Measurements from ENCODE around the gene CRYGB.

The CRYGB gene

DNA sequence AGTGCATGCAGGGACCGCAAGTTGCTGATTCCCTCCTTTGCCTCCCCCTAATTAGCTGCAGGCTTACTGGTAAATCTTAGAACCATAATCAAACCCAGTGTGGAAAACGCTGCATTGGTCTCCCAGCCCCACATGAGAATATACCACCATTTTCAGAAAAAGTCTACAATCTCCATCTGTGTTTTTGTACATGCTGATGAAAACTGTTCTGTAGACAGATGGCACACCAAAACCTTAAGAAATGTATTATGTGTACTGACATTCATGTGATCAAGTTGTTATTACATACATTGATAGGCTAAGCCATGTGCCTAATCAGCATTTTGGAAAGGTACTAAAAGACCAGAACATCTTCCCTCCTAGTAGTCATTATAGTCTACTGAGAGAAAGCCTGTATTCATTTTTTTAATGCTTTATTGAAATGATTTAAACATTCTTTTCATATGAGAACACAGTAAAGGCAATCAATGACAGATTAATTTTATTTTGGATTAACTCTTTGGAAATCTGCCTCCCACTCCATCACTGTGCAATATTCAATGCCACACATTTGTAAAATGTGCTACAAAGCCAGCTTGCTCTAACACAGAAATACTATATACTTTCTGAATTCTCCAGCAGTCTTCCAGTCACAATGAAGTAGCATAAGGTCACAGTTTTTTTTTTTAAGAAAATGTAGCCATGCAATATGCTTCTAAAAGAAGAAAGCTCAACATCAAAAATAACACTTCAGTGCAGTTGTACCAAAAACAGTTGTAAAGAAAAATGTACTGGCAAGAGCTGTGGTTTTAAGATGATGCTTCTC lies 19.2 kb upstream of the CRYGB start:
- Histone ChIP-seq H3K27me3 (ENCODE audit: low read length) (no peaks in the 10 kb centered on the region), H3K9me2 (replicated peaks; ENCODE audit: insufficient read depth, low read length) (no peaks in the 10 kb centered on the region), H3K4me3 (ENCODE audit: insufficient read depth, low read length, poor library complexity, severe bottlenecking) (no peak overlapping the region), H3K36me3 (ENCODE audit: low read length) (no peaks in the 10 kb centered on the region), H3K9ac (ENCODE audit: low read length) (no peak overlapping the region), H3F3A (ENCODE audit: insufficient read depth) (no peaks in the 10 kb centered on the region), H2AFZ (ENCODE audit: low read depth, low read length, severe bottlenecking) (no peak overlapping the region), H3K4me2 (ENCODE audit: low read depth, low read length, poor library complexity, severe bottlenecking) (no peak overlapping the region), H3K27ac (ENCODE audit: low read depth, low read length) (no peak overlapping the region), H3K79me2 (ENCODE audit: insufficient read depth, low read length) (no peaks in the 10 kb centered on the region), H3K9me3 (ENCODE audit: insufficient read depth, low read length) (no peaks in the 10 kb centered on the region), H4K20me1 (ENCODE audit: low read depth, low read length) (no peaks in the 10 kb centered on the region)
- TF ChIP-seq EZH2phosphoT487 (conservative IDR thresholded peaks at IDR 0.05; ENCODE audit: low read length): no peak
- TF ChIP-seq, protein P1, sequence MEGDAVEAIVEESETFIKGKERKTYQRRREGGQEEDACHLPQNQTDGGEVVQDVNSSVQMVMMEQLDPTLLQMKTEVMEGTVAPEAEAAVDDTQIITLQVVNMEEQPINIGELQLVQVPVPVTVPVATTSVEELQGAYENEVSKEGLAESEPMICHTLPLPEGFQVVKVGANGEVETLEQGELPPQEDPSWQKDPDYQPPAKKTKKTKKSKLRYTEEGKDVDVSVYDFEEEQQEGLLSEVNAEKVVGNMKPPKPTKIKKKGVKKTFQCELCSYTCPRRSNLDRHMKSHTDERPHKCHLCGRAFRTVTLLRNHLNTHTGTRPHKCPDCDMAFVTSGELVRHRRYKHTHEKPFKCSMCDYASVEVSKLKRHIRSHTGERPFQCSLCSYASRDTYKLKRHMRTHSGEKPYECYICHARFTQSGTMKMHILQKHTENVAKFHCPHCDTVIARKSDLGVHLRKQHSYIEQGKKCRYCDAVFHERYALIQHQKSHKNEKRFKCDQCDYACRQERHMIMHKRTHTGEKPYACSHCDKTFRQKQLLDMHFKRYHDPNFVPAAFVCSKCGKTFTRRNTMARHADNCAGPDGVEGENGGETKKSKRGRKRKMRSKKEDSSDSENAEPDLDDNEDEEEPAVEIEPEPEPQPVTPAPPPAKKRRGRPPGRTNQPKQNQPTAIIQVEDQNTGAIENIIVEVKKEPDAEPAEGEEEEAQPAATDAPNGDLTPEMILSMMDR (IDR thresholded peaks at IDR 0.05; ENCODE audit: insufficient read depth, low read length, poor library complexity, severe bottlenecking): no peak

DNA sequence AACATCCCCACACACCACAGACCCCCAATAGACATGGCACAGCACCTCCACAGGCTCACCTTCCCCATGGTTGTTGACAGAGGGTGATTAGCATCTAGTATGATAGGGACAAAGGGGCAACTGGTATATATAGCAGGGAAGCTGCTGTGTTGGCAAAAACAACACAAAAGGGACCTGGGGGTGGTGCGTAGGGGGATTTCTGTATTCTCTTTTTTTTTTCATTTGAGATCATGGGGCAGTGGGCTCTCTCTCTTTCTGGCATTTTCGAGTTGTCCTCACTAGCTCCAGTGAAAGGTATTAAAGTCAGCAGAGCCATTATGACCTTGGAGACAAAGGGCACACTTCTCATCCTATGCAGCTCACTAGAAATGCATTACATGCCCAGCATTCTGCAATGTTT lies 17.5 kb upstream of the CRYGB start, which contains the start of gene CRYGA:
TSS of gene CRYGA (minus strand) at position 101 of the 400 bp plus-strand sequence. CDS start at position 68, 33 bp downstream.
- H3K9me2 ChIP-seq (replicated peaks; ENCODE audit: insufficient read depth, low read length): no peaks in the 10 kb centered on the region
- no peak within 1 kb of the TSS for H3K4me3 ChIP-seq (ENCODE audit: insufficient read depth, low read length, poor library complexity, severe bottlenecking)
- H3K27me3 ChIP-seq (ENCODE audit: low read length): no peaks in the 10 kb centered on the region
- H3K79me2 ChIP-seq (ENCODE audit: insufficient read depth, low read length): no peaks in the 10 kb centered on the region
- H3K36me3 ChIP-seq (ENCODE audit: low read length): no peaks in the 10 kb centered on the region
- no peak within 1 kb of the TSS for H3K9ac ChIP-seq (ENCODE audit: low read length)
- H3K4me2 ChIP-seq (ENCODE audit: low read depth, low read length, poor library complexity, severe bottlenecking): no peak within 1 kb of the TSS
- no peak within 1 kb of the TSS for H2AFZ ChIP-seq (ENCODE audit: low read depth, low read length, severe bottlenecking)
- no peak within 1 kb of the TSS for H3K27ac ChIP-seq (ENCODE audit: low read depth, low read length)
- no peaks in the 10 kb centered on the region for H3K9me3 ChIP-seq (ENCODE audit: insufficient read depth, low read length)
- H3F3A ChIP-seq (ENCODE audit: insufficient read depth): no peaks in the 10 kb centered on the region
- no peaks in the 10 kb centered on the region for H4K20me1 ChIP-seq (ENCODE audit: low read depth, low read length)
- no peak for TF ChIP-seq EZH2phosphoT487 (conservative IDR thresholded peaks at IDR 0.05; ENCODE audit: low read length)
- TF ChIP-seq, protein P1 (IDR thresholded peaks at IDR 0.05; ENCODE audit: insufficient read depth, low read length, poor library complexity, severe bottlenecking): no peak

DNA sequence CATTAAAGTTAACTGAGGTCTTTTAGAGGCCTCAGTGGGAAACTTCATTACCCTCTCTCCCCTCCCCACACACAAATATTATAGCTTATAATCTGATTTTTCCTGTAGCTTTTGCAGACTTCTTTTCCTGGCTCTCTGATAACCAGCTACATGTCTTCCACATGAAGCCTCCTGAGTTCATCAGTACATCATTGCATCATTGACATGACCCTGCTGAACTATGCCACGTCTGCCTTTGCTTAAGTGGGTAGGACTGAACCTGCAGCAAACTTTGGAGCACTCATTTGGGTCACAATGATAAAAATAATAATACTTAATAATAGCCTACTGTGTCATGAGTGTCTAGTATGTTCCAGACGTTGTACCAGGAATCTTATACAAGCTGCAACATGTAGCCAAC lies 10.5 kb upstream of the CRYGB start:
- Histone ChIP-seq H4K20me1 (ENCODE audit: low read depth, low read length) (no peaks in the 10 kb centered on the region), H3K9me3 (ENCODE audit: insufficient read depth, low read length) (no peaks in the 10 kb centered on the region), H3K4me2 (ENCODE audit: low read depth, low read length, poor library complexity, severe bottlenecking) (no peak overlapping the region), H2AFZ (ENCODE audit: low read depth, low read length, severe bottlenecking) (no peak overlapping the region), H3K27ac (ENCODE audit: low read depth, low read length) (no peak overlapping the region), H3K79me2 (ENCODE audit: insufficient read depth, low read length) (no peaks in the 10 kb centered on the region), H3K9me2 (replicated peaks; ENCODE audit: insufficient read depth, low read length) (no peaks in the 10 kb centered on the region), H3K4me3 (ENCODE audit: insufficient read depth, low read length, poor library complexity, severe bottlenecking) (no peak overlapping the region), H3F3A (ENCODE audit: insufficient read depth) (no peaks in the 10 kb centered on the region), H3K27me3 (ENCODE audit: low read length) (no peaks in the 10 kb centered on the region), H3K36me3 (ENCODE audit: low read length) (no peaks in the 10 kb centered on the region), H3K9ac (ENCODE audit: low read length) (no peak overlapping the region)
- TF ChIP-seq, protein P1 (IDR thresholded peaks at IDR 0.05; ENCODE audit: insufficient read depth, low read length, poor library complexity, severe bottlenecking): no peak
- no peak for TF ChIP-seq EZH2phosphoT487 (conservative IDR thresholded peaks at IDR 0.05; ENCODE audit: low read length)

Data from SU-DHL-6 (cell line).